OCI-LY3 (cell line): ENCODE results near the gene ACRBP.
A peak's percentile ranks its signal among the peaks of the same experiment; 100 is the strongest.

Source experiments
- EZH2phosphoT487 ChIP-seq: fragments of 200-600 bp; shearing (Covaris generic); IDR thresholded peaks from 2 replicates; pipeline ENCODE4 v1.6.1; 2018; ENCODE audit warnings: antibody characterized with exemption, mixed run types, low read depth
- TF ChIP-seq, protein P1 (sequence below): fragments of 200-600, 300-600 bp; sonication (generic); IDR thresholded peaks from 2 replicates; pipeline ENCODE4 v1.5.1; 2014; ENCODE audit warnings: antibody characterized with exemption, low read length, low read depth

DNA sequence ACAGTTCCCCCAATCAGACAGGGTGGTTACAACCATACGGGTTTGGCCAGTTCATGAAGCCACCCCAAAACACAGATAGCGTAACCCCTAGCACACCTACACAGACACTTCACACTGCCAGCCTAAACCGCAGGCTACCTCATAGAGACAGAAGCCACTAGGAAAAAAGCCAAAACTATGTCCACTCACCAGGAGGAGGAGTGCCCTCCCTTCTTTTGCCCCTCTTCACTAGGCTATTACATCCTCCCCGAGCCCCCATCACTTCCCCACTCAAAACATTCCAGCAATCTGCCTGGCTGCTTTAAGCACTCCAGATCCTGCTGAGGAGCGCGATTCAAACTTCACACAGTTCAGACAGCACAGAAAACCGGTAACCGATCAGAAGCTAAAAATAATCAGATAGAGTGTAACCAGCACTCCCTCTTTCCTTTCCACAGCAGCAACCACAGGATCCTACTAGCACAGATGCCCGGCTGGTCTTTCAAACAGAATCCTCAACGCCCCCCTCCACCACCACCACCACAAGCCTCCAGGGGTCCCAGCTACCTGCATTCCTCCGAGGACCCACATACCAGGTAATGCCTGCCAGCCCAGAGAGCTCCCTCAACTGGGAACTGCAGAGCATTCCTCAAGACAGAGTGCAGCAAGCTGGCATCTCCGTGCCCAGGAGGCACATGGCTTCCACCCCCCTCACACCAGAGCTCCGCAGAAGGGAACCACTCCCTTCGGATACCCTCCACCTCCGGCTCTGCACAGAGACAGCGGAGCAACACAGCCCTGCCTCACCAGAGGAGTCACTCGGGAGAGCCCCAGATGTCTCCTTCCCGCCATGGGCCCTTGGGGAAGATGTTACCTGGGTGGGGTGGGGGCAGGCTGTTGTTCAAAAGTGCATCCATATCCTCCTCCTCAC lies 41.6 kb downstream of the ACRBP start:
- TF ChIP-seq, protein P1, sequence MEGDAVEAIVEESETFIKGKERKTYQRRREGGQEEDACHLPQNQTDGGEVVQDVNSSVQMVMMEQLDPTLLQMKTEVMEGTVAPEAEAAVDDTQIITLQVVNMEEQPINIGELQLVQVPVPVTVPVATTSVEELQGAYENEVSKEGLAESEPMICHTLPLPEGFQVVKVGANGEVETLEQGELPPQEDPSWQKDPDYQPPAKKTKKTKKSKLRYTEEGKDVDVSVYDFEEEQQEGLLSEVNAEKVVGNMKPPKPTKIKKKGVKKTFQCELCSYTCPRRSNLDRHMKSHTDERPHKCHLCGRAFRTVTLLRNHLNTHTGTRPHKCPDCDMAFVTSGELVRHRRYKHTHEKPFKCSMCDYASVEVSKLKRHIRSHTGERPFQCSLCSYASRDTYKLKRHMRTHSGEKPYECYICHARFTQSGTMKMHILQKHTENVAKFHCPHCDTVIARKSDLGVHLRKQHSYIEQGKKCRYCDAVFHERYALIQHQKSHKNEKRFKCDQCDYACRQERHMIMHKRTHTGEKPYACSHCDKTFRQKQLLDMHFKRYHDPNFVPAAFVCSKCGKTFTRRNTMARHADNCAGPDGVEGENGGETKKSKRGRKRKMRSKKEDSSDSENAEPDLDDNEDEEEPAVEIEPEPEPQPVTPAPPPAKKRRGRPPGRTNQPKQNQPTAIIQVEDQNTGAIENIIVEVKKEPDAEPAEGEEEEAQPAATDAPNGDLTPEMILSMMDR, result peak; percentile 8; the same call in 1 of the 2 replicates
- TF ChIP-seq EZH2phosphoT487, result no peak
